ENCODE measurements around the gene B4GALNT2. TPM values are rescaled to one million over a fixed set of nuclear protein-coding genes. Genes with fewer than 3 reads are reported as not detected.

The B4GALNT2 gene, protein sequence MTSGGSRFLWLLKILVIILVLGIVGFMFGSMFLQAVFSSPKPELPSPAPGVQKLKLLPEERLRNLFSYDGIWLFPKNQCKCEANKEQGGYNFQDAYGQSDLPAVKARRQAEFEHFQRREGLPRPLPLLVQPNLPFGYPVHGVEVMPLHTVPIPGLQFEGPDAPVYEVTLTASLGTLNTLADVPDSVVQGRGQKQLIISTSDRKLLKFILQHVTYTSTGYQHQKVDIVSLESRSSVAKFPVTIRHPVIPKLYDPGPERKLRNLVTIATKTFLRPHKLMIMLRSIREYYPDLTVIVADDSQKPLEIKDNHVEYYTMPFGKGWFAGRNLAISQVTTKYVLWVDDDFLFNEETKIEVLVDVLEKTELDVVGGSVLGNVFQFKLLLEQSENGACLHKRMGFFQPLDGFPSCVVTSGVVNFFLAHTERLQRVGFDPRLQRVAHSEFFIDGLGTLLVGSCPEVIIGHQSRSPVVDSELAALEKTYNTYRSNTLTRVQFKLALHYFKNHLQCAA
- total RNA-seq (2016; rRNA removed; fragmentation: Illumina TruSeq; extraction: Trizol) (not detected in 2 replicates), polyA plus RNA-seq (2011; rRNA removed) (0.13 TPM in 1 of 2 replicates, not detected in the other), polyA minus RNA-seq (2011; rRNA and poly(A)+ RNA removed; ENCODE audit: low replicate concordance) (not detected in 2 replicates), Bru-seq, nascent RNA (percentile 7 among the genes with signal in this experiment), BruChase-seq, experiment 1, labeled RNA remaining after a 6-hour chase (percentile 11 among the genes with signal in this experiment), BruChase-seq, experiment 2, labeled RNA remaining after a 2-hour chase (percentile 5 among the genes with signal in this experiment)
- total RNA-seq (2016; cell fraction: cytosol; rRNA removed; fragmentation: Illumina TruSeq; extraction: Trizol; ENCODE audit: low read depth) = not detected in 2 replicates
- total RNA-seq (2016; cell fraction: insoluble cytoplasmic fraction; rRNA removed; fragmentation: Illumina TruSeq; extraction: Trizol) = not detected in 2 replicates
- total RNA-seq (2016; cell fraction: membrane; rRNA removed; fragmentation: Illumina TruSeq; extraction: Trizol) = not detected in 2 replicates
- 0.03 and 0.06 TPM in 2 replicates for total RNA-seq (2016; cell fraction: nucleus; rRNA removed; fragmentation: Illumina TruSeq; extraction: Trizol)
- 0.01 and 0.03 TPM in 2 replicates for polyA plus RNA-seq (2011; cell fraction: cytosol; rRNA removed)
- not detected in 2 replicates for polyA plus RNA-seq (2011; cell fraction: nucleus; rRNA removed)
- polyA plus RNA-seq (2012) = not detected in 2 replicates
- not detected in 2 replicates for polyA plus RNA-seq (2016; cell fraction: cytosol; fragmentation: Illumina TruSeq; extraction: Trizol; ENCODE audit: low read depth)
- polyA plus RNA-seq (2016; cell fraction: insoluble cytoplasmic fraction; fragmentation: Illumina TruSeq; extraction: Trizol; ENCODE audit: low read depth) = not detected in 2 replicates
- 0.01 TPM in 1 of 2 replicates, not detected in the other for polyA plus RNA-seq (2016; cell fraction: membrane; fragmentation: Illumina TruSeq; extraction: Trizol; ENCODE audit: low read depth)
- polyA plus RNA-seq (2016; cell fraction: nucleus; fragmentation: Illumina TruSeq; extraction: Trizol; ENCODE audit: insufficient read depth, low read depth) = not detected in 2 replicates
- polyA minus RNA-seq (2011; cell fraction: cytosol; rRNA and poly(A)+ RNA removed) = not detected in 2 replicates
- under 0.01 and 0.13 TPM in 2 replicates for polyA minus RNA-seq (2011; cell fraction: nucleus; rRNA and poly(A)+ RNA removed)
- long read RNA-seq, experiment 1 = 0 reads
- long read RNA-seq, experiment 2 = 0 reads

DNA sequence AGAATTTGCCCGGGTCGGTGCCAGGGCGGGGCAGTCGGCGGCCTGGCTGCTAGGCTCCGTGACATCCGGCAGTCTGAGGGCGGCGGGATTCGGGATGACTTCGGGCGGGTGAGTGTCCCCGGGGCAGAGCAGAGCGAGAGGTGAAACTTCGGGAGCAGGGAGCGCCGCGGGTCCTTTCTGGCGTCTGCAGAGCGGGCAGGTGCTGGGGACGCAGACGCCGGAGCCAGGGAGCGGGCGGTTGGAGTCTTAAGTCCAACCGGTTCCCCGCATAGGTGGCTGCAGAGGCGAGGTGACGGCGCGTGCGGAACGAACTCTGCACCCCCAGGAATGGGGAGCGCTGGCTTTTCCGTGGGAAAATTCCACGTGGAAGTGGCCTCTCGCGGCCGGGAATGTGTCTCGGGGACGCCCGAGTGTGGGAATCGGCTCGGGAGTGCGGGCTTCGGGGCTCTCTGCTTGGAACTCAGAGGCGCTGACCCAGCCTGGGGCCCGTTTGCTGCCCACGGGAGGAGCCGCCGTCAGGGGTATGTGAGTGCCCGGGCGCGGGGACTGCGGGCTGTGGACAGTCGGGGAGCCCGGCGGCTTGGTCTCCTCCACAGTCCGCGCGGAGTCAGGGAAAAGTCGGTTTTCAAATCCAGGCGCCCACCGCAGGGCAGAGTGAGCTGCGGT lies at the start of gene B4GALNT2:
Gene B4GALNT2 (plus strand): TSS at position 71 of the 666 bp plus-strand sequence. CDS start 24 bp downstream, at position 95.
- intact Hi-C loops (cut with micrococcal nuclease; ENCODE audit: unreplicated experiment) (loop anchor here (5.0 kb wide), 1 partner anchor 66 kb away; no protein-coding TSS in a partner anchor), in situ Hi-C loops (cut with HindIII; ENCODE audit: extremely low pct_ligation_motif_present, low pct_unique_long_range_greater_than_20kb) (no loop called here)
- H2AFZ ChIP-seq (ENCODE audit: low read length) = no peak within 1 kb of the TSS
- peaks cover 10% of the 10 kb centered on the region for H3K9me3 ChIP-seq (ENCODE audit: low read length)
- ChIA-PET POLR2A (no interaction called here), CTCF (ENCODE audit: low intra/inter-chr PET ratio, low total read pairs) (no interaction called here)
- no TSS peak for BruUV-seq (replicated peaks)
- peaks cover 17% of the 10 kb centered on the region for H3K4me1 ChIP-seq (ENCODE audit: insufficient read depth, low read length)
- H3K27ac ChIP-seq (ENCODE audit: extremely low read length, insufficient read depth, low read length) = no peak within 1 kb of the TSS
- H3K9ac ChIP-seq (ENCODE audit: insufficient read depth, low read depth, low read length) = peak within 1 kb of the TSS; percentile 25; the same call in 1 of the 2 replicates
- no peaks in the 10 kb centered on the region for H3K36me3 ChIP-seq (replicated peaks in 1 of 2; ENCODE audit: control insufficient read depth in 1 of 2, insufficient read depth in 2 of 2, low read length in 2 of 2)
- peak within 1 kb of the TSS; percentile 94 for H3K4me2 ChIP-seq (ENCODE audit: low read depth, low read length)
- H4K20me1 ChIP-seq (ENCODE audit: insufficient read depth, low read length) = no peaks in the 10 kb centered on the region
- FAIRE-seq = no peak
- H3K79me2 ChIP-seq (ENCODE audit: insufficient read depth, low read length) = no peaks in the 10 kb centered on the region
- 27% methylated on average over 23 of the region's 65 CpGs for WGBS (ENCODE audit: low lambda C conversion rate)
- peak within 1 kb of the TSS; percentile 46 to 73 (median 62) for H3K4me3 ChIP-seq (replicated peaks in 1 of 3; ENCODE audit: insufficient read depth in 1 of 3, low read depth in 2 of 3, low read length in 3 of 3)
- no peak for DNase-seq (ENCODE audit: low spot score)
- H3K27me3 ChIP-seq (ENCODE audit: control insufficient read depth in 1 of 2, insufficient read depth in 2 of 2, low read length in 2 of 2) = peaks cover 13 to 48% of the 10 kb centered on the region in 2 experiments
- ATAC-seq = peak; percentile 87
- no peak for TF ChIP-seq ZFP41 (CRISPR knock-in tag; IDR thresholded peaks at IDR 0.05; ENCODE audit: borderline replicate concordance)
- TF ChIP-seq EP300 (IDR thresholded peaks at IDR 0.05; ENCODE audit: low read depth in 2 of 2, low read length in 2 of 2) = no peak
- no peak for TF ChIP-seq EP300 (CRISPR knock-in tag; IDR thresholded peaks at IDR 0.05; ENCODE audit: borderline replicate concordance)
- peak; percentile 35; the same call in 1 of the 2 replicates for TF ChIP-seq ZFY (CRISPR knock-in tag; IDR thresholded peaks at IDR 0.05)
- TF ChIP-seq, protein P1, sequence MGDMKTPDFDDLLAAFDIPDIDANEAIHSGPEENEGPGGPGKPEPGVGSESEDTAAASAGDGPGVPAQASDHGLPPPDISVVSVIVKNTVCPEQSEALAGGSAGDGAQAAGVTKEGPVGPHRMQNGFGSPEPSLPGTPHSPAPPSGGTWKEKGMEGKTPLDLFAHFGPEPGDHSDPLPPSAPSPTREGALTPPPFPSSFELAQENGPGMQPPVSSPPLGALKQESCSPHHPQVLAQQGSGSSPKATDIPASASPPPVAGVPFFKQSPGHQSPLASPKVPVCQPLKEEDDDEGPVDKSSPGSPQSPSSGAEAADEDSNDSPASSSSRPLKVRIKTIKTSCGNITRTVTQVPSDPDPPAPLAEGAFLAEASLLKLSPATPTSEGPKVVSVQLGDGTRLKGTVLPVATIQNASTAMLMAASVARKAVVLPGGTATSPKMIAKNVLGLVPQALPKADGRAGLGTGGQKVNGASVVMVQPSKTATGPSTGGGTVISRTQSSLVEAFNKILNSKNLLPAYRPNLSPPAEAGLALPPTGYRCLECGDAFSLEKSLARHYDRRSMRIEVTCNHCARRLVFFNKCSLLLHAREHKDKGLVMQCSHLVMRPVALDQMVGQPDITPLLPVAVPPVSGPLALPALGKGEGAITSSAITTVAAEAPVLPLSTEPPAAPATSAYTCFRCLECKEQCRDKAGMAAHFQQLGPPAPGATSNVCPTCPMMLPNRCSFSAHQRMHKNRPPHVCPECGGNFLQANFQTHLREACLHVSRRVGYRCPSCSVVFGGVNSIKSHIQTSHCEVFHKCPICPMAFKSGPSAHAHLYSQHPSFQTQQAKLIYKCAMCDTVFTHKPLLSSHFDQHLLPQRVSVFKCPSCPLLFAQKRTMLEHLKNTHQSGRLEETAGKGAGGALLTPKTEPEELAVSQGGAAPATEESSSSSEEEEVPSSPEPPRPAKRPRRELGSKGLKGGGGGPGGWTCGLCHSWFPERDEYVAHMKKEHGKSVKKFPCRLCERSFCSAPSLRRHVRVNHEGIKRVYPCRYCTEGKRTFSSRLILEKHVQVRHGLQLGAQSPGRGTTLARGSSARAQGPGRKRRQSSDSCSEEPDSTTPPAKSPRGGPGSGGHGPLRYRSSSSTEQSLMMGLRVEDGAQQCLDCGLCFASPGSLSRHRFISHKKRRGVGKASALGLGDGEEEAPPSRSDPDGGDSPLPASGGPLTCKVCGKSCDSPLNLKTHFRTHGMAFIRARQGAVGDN (CRISPR knock-in tag; IDR thresholded peaks at IDR 0.05) = peak; percentile 67
- TF ChIP-seq, protein P2, sequence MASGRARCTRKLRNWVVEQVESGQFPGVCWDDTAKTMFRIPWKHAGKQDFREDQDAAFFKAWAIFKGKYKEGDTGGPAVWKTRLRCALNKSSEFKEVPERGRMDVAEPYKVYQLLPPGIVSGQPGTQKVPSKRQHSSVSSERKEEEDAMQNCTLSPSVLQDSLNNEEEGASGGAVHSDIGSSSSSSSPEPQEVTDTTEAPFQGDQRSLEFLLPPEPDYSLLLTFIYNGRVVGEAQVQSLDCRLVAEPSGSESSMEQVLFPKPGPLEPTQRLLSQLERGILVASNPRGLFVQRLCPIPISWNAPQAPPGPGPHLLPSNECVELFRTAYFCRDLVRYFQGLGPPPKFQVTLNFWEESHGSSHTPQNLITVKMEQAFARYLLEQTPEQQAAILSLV (CRISPR knock-in tag; IDR thresholded peaks at IDR 0.05; ENCODE audit: borderline replicate concordance) = peak; percentile 61; the same call in 1 of the 2 replicates
- TF ChIP-seq EZH2 (conservative IDR thresholded peaks at IDR 0.05; ENCODE audit: low read depth, low read length) = peak; percentile 74; the same call in 1 of the 2 replicates
- 0 out of 2 replicates have a peak, but pooled peaks have one; percentile 49 for TF ChIP-seq ZNF543 (CRISPR knock-in tag; IDR thresholded peaks at IDR 0.05)
- TF ChIP-seq PLRG1 (conservative IDR thresholded peaks at IDR 0.05) = no peak
- no peak for TF ChIP-seq ZNF879 (CRISPR knock-in tag; IDR thresholded peaks at IDR 0.05)
- peak; percentile 52; the same call in 1 of the 2 replicates for TF ChIP-seq ZNF749 (CRISPR knock-in tag; IDR thresholded peaks at IDR 0.05; ENCODE audit: borderline replicate concordance)
- no peak for TF ChIP-seq REXO4 (CRISPR knock-in tag; IDR thresholded peaks at IDR 0.05; ENCODE audit: borderline replicate concordance)
